Suprapubic skin (tissue), 4 donors: Measurements from ENCODE around the gene GPSM1.

ENCODE experiments used
- CTCF ChIP-seq, 2 donors: fragments of 200-600 bp in 1 of 2; fragments of 450-650 bp in 1 of 2; sonication (generic) in 1 of 2; IDR thresholded peaks; one replicate each; pipeline ENCODE4 v1.5.1; 2016 to 2019; ENCODE audit warnings: antibody characterized with exemption in 2 of 2, mild to moderate bottlenecking in 1 of 2, moderate library complexity in 1 of 2
- EP300 ChIP-seq: sonication (generic); formaldehyde crosslinking; IDR thresholded peaks from one replicate; pipeline ENCODE4 v1.6.1; 2017; ENCODE audit warnings: antibody characterized with exemption
- POLR2A ChIP-seq, 2 donors: fragments of 450-650 bp; IDR thresholded peaks; one replicate each; pipeline ENCODE4 v1.6.1; 2017; ENCODE audit warnings: antibody characterized with exemption in 2 of 2, mild to moderate bottlenecking in 2 of 2, moderate library complexity in 2 of 2
- POLR2AphosphoS5 ChIP-seq, 3 donors: sonication (generic); formaldehyde crosslinking; IDR thresholded peaks; one replicate each; pipeline ENCODE4 v1.6.1; 2017; ENCODE audit warnings: antibody characterized with exemption in 3 of 3

GRCh38 chr9:136333486-136333885 is 6.1 kb downstream of the GPSM1 start:
- TF ChIP-seq POLR2A (IDR thresholded peaks at IDR 0.05) (no peak), CTCF (IDR thresholded peaks at IDR 0.05) (no peak), EP300 (no peak), POLR2AphosphoS5 (IDR thresholded peaks at IDR 0.05) (no peak)
